Natural killer cell (primary cell): Measurements from ENCODE around the gene RASA2. TPM values are rescaled to one million over a fixed set of nuclear protein-coding genes. Genes with fewer than 3 reads are reported as not detected.
A peak's percentile ranks its signal among the peaks of the same experiment; 100 is the strongest.

ENCODE experiments used
- ATAC-seq, 3 donors: fragments of 150-1000 bp in 2 of 3; fragments of 200-7000 bp in 1 of 3; cut with Tn5 transposase; 1 replicate in 1 of 3; 2 replicates in 2 of 3; pipeline ENCODE4 v1.10.0; 2021; ENCODE audit warnings: mild to moderate bottlenecking in 2 of 3, moderate library complexity in 2 of 3
- DNase-seq, 2 donors: peaks; one replicate each; pipeline versions ENCODE4 v3.0.0 to v3.0.0-alpha.2; 2013 to 2021; ENCODE audit warnings: mixed read lengths in 1 of 2
- H3K27ac ChIP-seq: one replicate; pipeline ENCODE4 v1.5.1; 2013; ENCODE audit warnings: mild to moderate bottlenecking, low read length
- H3K27me3 ChIP-seq: one replicate; pipeline ENCODE4 v1.6.1; 2013; ENCODE audit warnings: low read length; ENCODE audit not compliant: control insufficient read depth, insufficient read depth
- H3K36me3 ChIP-seq: one replicate; pipeline ENCODE4 v1.6.1; 2013; ENCODE audit warnings: low read length; ENCODE audit not compliant: control insufficient read depth, insufficient read depth
- H3K4me1 ChIP-seq: one replicate; pipeline ENCODE4 v1.6.1; 2013; ENCODE audit warnings: low read length; ENCODE audit not compliant: control insufficient read depth, insufficient read depth
- H3K4me3 ChIP-seq: one replicate; pipeline ENCODE4 v1.5.1; 2013; ENCODE audit warnings: low read length
- H3K9me3 ChIP-seq: one replicate; pipeline ENCODE4 v1.6.1; 2013; ENCODE audit warnings: low read length; ENCODE audit not compliant: control insufficient read depth, insufficient read depth
- H3K27ac Mint-ChIP-seq, 2 donors: one replicate each; pipeline ENCODE4 v1.8.0; 2022; ENCODE audit warnings: mild to moderate bottlenecking in 2 of 2, mixed read lengths in 2 of 2, moderate library complexity in 1 of 2
- H3K27me3 Mint-ChIP-seq, 2 donors: one replicate each; pipeline ENCODE4 v1.8.0; 2022; ENCODE audit warnings: low read depth in 2 of 2, mixed read lengths in 2 of 2
- H3K36me3 Mint-ChIP-seq: one replicate; pipeline ENCODE4 v1.8.0; 2022; ENCODE audit warnings: mixed read lengths
- H3K4me1 Mint-ChIP-seq, 2 donors: one replicate each; pipeline ENCODE4 v1.8.0; 2022; ENCODE audit warnings: mixed read lengths in 2 of 2
- H3K4me3 Mint-ChIP-seq: one replicate; pipeline ENCODE4 v1.8.0; 2022; ENCODE audit warnings: mild to moderate bottlenecking, moderate library complexity, mixed read lengths
- H3K9me3 Mint-ChIP-seq, 2 donors: one replicate each; pipeline ENCODE4 v1.8.0; 2022; ENCODE audit warnings: mixed read lengths in 2 of 2
- WGBS: methylation state at CpG from one replicate; pipeline ENCODE4 v1.1.7; 2013; ENCODE audit warnings: missing lambda C conversion rate; ENCODE audit not compliant: insufficient coverage; 5-methylcytosine and 5-hydroxymethylcytosine counted together
- intact Hi-C: fragments of 100-400 bp; cut with micrococcal nuclease; formaldehyde crosslinking; loops from one replicate; pipeline ENCODE4 v1.14.2; 2022
- total RNA-seq, 4 donors: library from RNA; stranded (reverse); fragments of 120-200 nt in 1 of 4; gene quantifications; one replicate each; pipeline versions ENCODE4 v1.2.3 to v1.2.4, GENCODE V29; 2013 to 2022
- TF ChIP-seq, protein P1 (sequence below): fragments of 200-600 bp; IDR thresholded peaks from one replicate; pipeline ENCODE4 v1.8.0; 2022; ENCODE audit warnings: antibody characterized with exemption

The RASA2 gene
- total RNA-seq, 3 donors from 2014 or later (not counting 1 experiment from before 2014, with no cell fraction given), result 93.9 to 99.4 (median 97.0) TPM

- Mint-ChIP-seq H3K36me3 (peaks cover 54% of the 10 kb centered on the region), H3K27ac (peak overlapping the region; percentile 82 to 85), H3K4me1 (peaks cover 79 to 85% of the 10 kb centered on the region in 2 donors), H3K4me3 (peak overlapping the region; percentile 51), H3K9me3 (peaks cover 2 to 8% of the 10 kb centered on the region in 2 donors), H3K27me3 (no peaks in the 10 kb centered on the region)
- H3K27ac ChIP-seq, result peak overlapping the region; percentile 28
- intact Hi-C loops, result no loop called here
- DNase-seq (peak in 1 of 2 donors; percentile 74), ATAC-seq (peak; percentile 81 to 93 (median 84))
- H3K36me3 ChIP-seq, result peaks cover 50% of the 10 kb centered on the region
- H3K27me3 ChIP-seq, result no peaks in the 10 kb centered on the region
- H3K4me1 ChIP-seq, result peaks cover 3% of the 10 kb centered on the region
- WGBS, result 49% methylated on average over 6 of the region's 6 CpGs
- H3K4me3 ChIP-seq, result no peak overlapping the region
- TF ChIP-seq, protein P1, sequence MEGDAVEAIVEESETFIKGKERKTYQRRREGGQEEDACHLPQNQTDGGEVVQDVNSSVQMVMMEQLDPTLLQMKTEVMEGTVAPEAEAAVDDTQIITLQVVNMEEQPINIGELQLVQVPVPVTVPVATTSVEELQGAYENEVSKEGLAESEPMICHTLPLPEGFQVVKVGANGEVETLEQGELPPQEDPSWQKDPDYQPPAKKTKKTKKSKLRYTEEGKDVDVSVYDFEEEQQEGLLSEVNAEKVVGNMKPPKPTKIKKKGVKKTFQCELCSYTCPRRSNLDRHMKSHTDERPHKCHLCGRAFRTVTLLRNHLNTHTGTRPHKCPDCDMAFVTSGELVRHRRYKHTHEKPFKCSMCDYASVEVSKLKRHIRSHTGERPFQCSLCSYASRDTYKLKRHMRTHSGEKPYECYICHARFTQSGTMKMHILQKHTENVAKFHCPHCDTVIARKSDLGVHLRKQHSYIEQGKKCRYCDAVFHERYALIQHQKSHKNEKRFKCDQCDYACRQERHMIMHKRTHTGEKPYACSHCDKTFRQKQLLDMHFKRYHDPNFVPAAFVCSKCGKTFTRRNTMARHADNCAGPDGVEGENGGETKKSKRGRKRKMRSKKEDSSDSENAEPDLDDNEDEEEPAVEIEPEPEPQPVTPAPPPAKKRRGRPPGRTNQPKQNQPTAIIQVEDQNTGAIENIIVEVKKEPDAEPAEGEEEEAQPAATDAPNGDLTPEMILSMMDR, result no peak
- peaks cover 6% of the 10 kb centered on the region for H3K9me3 ChIP-seq
Observed at GRCh38 chr3:141544697-141545096, 57.9 kb downstream of the RASA2 start.

GRCh38 chr3:141546081-141546480 lies 59.3 kb downstream of the RASA2 start:
- no peaks in the 10 kb centered on the region for H3K27me3 Mint-ChIP-seq
- Histone ChIP-seq H3K4me3 (no peak overlapping the region), H3K4me1 (peaks cover 3% of the 10 kb centered on the region), H3K27ac (no peak overlapping the region), H3K9me3 (peaks cover 6% of the 10 kb centered on the region), H3K27me3 (no peaks in the 10 kb centered on the region), H3K36me3 (peaks cover 50% of the 10 kb centered on the region)
- peaks cover 2 to 8% of the 10 kb centered on the region in 2 donors for H3K9me3 Mint-ChIP-seq
- no peak for ATAC-seq
- intact Hi-C loops, result no loop called here
- H3K36me3 Mint-ChIP-seq, result peaks cover 58% of the 10 kb centered on the region
- H3K4me3 Mint-ChIP-seq, result peak overlapping the region; percentile 45
- peak overlapping the region; percentile 82 to 85 for H3K27ac Mint-ChIP-seq
- WGBS, result 100% methylated on average over 1 of the region's 3 CpGs
- TF ChIP-seq, protein P1, result no peak
- DNase-seq, result no peak
- H3K4me1 Mint-ChIP-seq, result peaks cover 74 to 81% of the 10 kb centered on the region in 2 donors

GRCh38 chr3:141546586-141546985 lies 59.8 kb downstream of the RASA2 start:
- no peak overlapping the region for H3K4me3 ChIP-seq
- intact Hi-C loops, result no loop called here
- H3K27ac ChIP-seq, result no peak overlapping the region
- Mint-ChIP-seq H3K27me3 (no peaks in the 10 kb centered on the region), H3K36me3 (peaks cover 60% of the 10 kb centered on the region), H3K4me3 (no peak overlapping the region), H3K27ac (peak overlapping the region; percentile 82 to 85), H3K4me1 (peaks cover 77 to 84% of the 10 kb centered on the region in 2 donors), H3K9me3 (peaks cover 2 to 8% of the 10 kb centered on the region in 2 donors)
- TF ChIP-seq, protein P1, result no peak
- peaks cover 6% of the 10 kb centered on the region for H3K9me3 ChIP-seq
- H3K36me3 ChIP-seq, result peaks cover 50% of the 10 kb centered on the region
- DNase-seq, result no peak
- H3K27me3 ChIP-seq, result no peaks in the 10 kb centered on the region
- H3K4me1 ChIP-seq, result peaks cover 6% of the 10 kb centered on the region
- ATAC-seq, result no peak
- 100% methylated on average over 1 of the region's 3 CpGs for WGBS

DNA sequence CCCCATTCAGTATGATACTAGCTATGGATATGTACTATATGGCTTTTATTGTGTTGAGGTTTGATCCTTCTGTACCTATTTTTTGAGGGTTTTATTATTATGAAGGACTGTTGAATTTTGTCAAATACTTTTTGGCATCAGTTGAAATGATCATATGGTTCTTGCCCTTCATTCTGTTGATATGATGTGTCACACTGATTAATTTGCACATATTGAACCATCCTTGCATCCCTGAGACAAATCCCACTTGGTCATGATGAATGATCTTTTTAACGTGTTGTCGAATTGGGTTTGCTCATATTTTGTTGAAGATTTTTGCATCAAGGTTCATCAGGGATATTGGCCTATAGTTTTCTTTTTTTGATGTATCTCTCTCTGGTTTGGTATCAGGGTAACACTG lies 61.0 kb downstream of the RASA2 start:
- Histone ChIP-seq H3K27ac (no peak overlapping the region), H3K27me3 (no peaks in the 10 kb centered on the region), H3K4me1 (peaks cover 6% of the 10 kb centered on the region), H3K4me3 (no peak overlapping the region), H3K36me3 (peaks cover 41% of the 10 kb centered on the region), H3K9me3 (peaks cover 6% of the 10 kb centered on the region)
- Mint-ChIP-seq H3K9me3 (peaks cover 2 to 8% of the 10 kb centered on the region in 2 donors), H3K27me3 (no peaks in the 10 kb centered on the region), H3K4me1 (peaks cover 76 to 82% of the 10 kb centered on the region in 2 donors), H3K27ac (peak overlapping the region; percentile 82 to 85), H3K4me3 (no peak overlapping the region), H3K36me3 (peaks cover 50% of the 10 kb centered on the region)
- ATAC-seq (no peak), DNase-seq (no peak)
- intact Hi-C loops, result no loop called here
- TF ChIP-seq, protein P1, result no peak
- WGBS, result 97% methylated on average over 2 of the region's 2 CpGs
